ENCODE data around the gene RAD18.

RAD18 gene

DNA sequence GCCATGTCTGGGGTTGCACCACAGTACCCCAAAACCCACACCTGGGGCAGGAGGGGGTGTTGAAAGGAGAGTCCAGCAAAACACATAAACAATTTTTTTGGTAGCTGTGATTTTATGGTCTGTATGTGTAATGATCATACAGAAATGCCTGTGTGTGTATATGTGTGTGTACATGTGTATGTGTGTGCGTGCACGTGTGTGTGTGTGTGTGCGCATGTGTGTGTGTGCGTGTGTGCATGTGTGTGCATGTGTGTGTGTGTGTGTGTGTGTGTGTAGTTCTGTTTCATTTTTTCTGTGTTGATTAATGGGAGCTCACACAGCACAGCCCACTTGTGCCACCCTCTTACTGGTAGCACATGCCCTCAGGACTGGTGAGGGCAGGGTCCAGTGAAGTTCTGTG, 97.6 kb downstream of the RAD18 start:
- TF ChIP-seq ISL1 (CRISPR knock-in tag; IDR thresholded peaks at IDR 0.05) (no peak), TCF4 (CRISPR knock-in tag; IDR thresholded peaks at IDR 0.05; ENCODE audit: borderline replicate concordance) (no peak), GLIS3 (CRISPR knock-in tag; IDR thresholded peaks at IDR 0.05) (no peak), ZC3H10 (CRISPR knock-in tag; IDR thresholded peaks at IDR 0.05) (no peak), SNAI2 (CRISPR knock-in tag; IDR thresholded peaks at IDR 0.05) (no peak), BACH2 (CRISPR knock-in tag; IDR thresholded peaks at IDR 0.05; ENCODE audit: borderline replicate concordance) (no peak), OSR1 (CRISPR knock-in tag; IDR thresholded peaks at IDR 0.05) (no peak), RARB (CRISPR knock-in tag; IDR thresholded peaks at IDR 0.05) (no peak), PPARA (CRISPR knock-in tag; IDR thresholded peaks at IDR 0.05; ENCODE audit: borderline replicate concordance) (no peak)
- TF ChIP-seq, protein P1, sequence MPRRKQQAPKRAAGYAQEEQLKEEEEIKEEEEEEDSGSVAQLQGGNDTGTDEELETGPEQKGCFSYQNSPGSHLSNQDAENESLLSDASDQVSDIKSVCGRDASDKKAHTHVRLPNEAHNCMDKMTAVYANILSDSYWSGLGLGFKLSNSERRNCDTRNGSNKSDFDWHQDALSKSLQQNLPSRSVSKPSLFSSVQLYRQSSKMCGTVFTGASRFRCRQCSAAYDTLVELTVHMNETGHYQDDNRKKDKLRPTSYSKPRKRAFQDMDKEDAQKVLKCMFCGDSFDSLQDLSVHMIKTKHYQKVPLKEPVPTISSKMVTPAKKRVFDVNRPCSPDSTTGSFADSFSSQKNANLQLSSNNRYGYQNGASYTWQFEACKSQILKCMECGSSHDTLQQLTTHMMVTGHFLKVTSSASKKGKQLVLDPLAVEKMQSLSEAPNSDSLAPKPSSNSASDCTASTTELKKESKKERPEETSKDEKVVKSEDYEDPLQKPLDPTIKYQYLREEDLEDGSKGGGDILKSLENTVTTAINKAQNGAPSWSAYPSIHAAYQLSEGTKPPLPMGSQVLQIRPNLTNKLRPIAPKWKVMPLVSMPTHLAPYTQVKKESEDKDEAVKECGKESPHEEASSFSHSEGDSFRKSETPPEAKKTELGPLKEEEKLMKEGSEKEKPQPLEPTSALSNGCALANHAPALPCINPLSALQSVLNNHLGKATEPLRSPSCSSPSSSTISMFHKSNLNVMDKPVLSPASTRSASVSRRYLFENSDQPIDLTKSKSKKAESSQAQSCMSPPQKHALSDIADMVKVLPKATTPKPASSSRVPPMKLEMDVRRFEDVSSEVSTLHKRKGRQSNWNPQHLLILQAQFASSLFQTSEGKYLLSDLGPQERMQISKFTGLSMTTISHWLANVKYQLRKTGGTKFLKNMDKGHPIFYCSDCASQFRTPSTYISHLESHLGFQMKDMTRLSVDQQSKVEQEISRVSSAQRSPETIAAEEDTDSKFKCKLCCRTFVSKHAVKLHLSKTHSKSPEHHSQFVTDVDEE (CRISPR knock-in tag; IDR thresholded peaks at IDR 0.05), result no peak
- TF ChIP-seq, protein P2, sequence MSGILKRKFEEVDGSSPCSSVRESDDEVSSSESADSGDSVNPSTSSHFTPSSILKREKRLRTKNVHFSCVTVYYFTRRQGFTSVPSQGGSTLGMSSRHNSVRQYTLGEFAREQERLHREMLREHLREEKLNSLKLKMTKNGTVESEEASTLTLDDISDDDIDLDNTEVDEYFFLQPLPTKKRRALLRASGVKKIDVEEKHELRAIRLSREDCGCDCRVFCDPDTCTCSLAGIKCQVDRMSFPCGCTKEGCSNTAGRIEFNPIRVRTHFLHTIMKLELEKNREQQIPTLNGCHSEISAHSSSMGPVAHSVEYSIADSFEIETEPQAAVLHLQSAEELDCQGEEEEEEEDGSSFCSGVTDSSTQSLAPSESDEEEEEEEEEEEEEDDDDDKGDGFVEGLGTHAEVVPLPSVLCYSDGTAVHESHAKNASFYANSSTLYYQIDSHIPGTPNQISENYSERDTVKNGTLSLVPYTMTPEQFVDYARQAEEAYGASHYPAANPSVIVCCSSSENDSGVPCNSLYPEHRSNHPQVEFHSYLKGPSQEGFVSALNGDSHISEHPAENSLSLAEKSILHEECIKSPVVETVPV (CRISPR knock-in tag; IDR thresholded peaks at IDR 0.05), result no peak
- no peak for ATAC-seq

DNA sequence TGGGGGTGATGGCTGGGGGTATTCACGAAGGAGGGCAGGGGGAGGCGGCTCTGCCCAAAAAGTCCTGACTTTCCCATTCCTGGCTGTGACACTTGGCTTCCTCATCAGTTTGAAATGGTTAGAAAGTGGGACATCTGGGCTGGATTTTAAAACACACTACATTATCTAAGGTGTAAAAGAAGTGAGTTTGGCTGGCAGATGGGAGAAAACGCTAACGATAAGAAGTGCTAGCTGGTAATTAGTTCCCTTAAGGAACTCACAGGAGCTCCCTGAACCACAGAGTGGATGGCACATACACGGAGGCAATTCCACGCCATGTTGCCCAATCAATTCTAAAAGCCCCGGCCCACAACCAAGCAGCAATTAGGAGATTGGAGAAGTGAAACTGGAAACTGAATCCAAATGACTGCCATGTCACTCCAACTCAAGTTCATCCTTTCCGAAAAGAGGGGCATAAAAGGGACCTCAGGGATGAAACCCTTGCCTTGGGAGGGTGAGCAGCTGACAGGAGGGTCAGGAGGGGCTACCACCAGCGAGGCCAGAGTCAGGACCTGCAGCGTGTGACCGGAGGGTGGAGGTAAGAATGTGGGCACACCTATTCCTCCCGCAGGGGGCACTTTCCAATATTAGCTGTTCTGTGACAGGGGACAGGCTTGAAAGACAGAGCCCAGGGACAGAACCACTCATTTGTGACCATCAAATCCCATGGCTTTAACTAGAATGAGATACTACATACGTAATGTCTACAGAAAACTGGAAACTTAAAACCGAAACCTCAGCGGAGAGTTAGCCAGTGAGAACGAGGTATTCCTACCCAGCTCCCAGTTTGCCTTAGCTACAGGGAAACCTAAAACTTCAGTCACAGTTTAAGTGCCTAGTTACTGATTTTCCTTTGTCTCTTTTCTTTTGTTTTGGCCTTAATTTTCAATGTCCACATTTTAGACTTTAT, 98.6 kb downstream of the RAD18 start:
- ATAC-seq, result no peak
- no peak for TF ChIP-seq TOX (CRISPR knock-in tag; IDR thresholded peaks at IDR 0.05; ENCODE audit: borderline replicate concordance)
- TF ChIP-seq, protein P2 (CRISPR knock-in tag; IDR thresholded peaks at IDR 0.05), result no peak
- no peak for TF ChIP-seq GLIS3 (CRISPR knock-in tag; IDR thresholded peaks at IDR 0.05)
- no peak for TF ChIP-seq ISL1 (CRISPR knock-in tag; IDR thresholded peaks at IDR 0.05)
- no peak for TF ChIP-seq ZNF8 (CRISPR knock-in tag; IDR thresholded peaks at IDR 0.05)
- no peak for TF ChIP-seq ZFP30 (CRISPR knock-in tag; IDR thresholded peaks at IDR 0.05)
- TF ChIP-seq, protein P3, sequence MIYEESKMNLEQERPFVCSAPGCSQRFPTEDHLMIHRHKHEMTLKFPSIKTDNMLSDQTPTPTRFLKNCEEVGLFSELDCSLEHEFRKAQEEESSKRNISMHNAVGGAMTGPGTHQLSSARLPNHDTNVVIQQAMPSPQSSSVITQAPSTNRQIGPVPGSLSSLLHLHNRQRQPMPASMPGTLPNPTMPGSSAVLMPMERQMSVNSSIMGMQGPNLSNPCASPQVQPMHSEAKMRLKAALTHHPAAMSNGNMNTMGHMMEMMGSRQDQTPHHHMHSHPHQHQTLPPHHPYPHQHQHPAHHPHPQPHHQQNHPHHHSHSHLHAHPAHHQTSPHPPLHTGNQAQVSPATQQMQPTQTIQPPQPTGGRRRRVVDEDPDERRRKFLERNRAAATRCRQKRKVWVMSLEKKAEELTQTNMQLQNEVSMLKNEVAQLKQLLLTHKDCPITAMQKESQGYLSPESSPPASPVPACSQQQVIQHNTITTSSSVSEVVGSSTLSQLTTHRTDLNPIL (CRISPR knock-in tag; IDR thresholded peaks at IDR 0.05; ENCODE audit: low read depth), result no peak

DNA sequence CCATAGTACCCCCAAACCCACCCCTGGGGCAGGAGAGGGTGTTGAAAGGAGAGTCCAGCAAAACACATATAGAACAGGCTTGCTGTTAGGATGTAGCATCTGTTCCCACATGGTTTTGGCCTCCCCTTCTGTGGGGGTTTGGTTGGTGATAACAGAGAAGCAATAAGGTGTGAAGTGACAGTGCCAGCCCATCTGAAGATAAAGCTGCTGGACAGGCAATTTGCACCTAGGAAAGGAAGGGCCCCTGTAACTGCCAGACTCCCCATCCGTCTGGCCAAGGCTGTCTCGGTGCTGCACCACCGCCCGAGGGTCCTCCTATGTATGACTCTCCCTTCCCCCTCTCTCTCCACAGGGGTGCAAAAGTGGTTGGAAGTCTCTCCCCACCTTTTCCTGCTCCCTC, 99.4 kb downstream of the RAD18 start:
- no peak for ATAC-seq
- TF ChIP-seq TOX (CRISPR knock-in tag; IDR thresholded peaks at IDR 0.05; ENCODE audit: borderline replicate concordance) (no peak), BACH2 (CRISPR knock-in tag; IDR thresholded peaks at IDR 0.05; ENCODE audit: borderline replicate concordance) (no peak)

DNA sequence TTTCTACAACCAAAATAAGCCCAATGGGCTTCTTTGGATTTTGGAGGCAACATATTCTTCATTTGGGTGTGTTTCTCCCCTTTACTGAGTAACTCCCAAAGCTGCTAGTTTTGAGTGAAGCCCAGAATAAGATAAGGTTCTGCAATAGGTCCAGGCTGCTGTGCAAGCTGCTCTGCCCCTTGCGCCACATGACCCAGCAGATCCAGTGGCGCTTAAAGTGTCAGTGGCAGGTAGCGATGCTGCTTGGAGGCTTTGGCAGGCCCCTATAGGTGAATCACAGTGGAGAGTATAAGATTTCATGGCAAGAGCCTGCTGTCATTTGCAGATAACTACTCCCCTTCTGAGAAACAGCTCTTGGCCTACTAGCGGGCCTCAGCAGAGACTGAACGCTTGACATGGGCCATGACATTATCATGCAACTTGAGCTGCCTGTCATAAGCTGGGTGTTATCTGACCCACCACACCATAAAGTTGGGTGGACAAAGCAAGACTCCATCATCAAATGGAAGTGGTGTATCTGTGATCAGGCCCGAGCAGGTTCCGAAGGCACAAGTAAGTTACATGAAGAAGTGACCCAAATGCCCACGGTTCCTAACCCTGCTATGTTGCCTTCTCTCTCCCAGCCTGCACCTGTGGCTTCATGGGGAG, 105.4 kb downstream of the RAD18 start:
- TF ChIP-seq, protein P2 (CRISPR knock-in tag; IDR thresholded peaks at IDR 0.05), result no peak
- no peak for TF ChIP-seq ZNF565 (CRISPR knock-in tag; conservative IDR thresholded peaks at IDR 0.05; ENCODE audit: low read depth)
- TF ChIP-seq ISL1 (CRISPR knock-in tag; IDR thresholded peaks at IDR 0.05), result no peak
- TF ChIP-seq TCF4 (CRISPR knock-in tag; IDR thresholded peaks at IDR 0.05; ENCODE audit: borderline replicate concordance), result no peak
- no peak for TF ChIP-seq GLIS3 (CRISPR knock-in tag; IDR thresholded peaks at IDR 0.05)
- no peak for TF ChIP-seq ESRRG (CRISPR knock-in tag; IDR thresholded peaks at IDR 0.05)
- no peak for TF ChIP-seq ZFP30 (CRISPR knock-in tag; IDR thresholded peaks at IDR 0.05)
- no peak for TF ChIP-seq PPARA (CRISPR knock-in tag; IDR thresholded peaks at IDR 0.05; ENCODE audit: borderline replicate concordance)
- TF ChIP-seq CSDC2 (CRISPR knock-in tag; IDR thresholded peaks at IDR 0.05), result no peak
- TF ChIP-seq, protein P4, sequence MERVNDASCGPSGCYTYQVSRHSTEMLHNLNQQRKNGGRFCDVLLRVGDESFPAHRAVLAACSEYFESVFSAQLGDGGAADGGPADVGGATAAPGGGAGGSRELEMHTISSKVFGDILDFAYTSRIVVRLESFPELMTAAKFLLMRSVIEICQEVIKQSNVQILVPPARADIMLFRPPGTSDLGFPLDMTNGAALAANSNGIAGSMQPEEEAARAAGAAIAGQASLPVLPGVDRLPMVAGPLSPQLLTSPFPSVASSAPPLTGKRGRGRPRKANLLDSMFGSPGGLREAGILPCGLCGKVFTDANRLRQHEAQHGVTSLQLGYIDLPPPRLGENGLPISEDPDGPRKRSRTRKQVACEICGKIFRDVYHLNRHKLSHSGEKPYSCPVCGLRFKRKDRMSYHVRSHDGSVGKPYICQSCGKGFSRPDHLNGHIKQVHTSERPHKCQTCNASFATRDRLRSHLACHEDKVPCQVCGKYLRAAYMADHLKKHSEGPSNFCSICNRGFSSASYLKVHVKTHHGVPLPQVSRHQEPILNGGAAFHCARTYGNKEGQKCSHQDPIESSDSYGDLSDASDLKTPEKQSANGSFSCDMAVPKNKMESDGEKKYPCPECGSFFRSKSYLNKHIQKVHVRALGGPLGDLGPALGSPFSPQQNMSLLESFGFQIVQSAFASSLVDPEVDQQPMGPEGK (CRISPR knock-in tag; IDR thresholded peaks at IDR 0.05; ENCODE audit: borderline replicate concordance), result no peak
- no peak for TF ChIP-seq OSR1 (CRISPR knock-in tag; IDR thresholded peaks at IDR 0.05)
- TF ChIP-seq ZNF70 (CRISPR knock-in tag; IDR thresholded peaks at IDR 0.05), result no peak
- TF ChIP-seq ZNF8 (CRISPR knock-in tag; IDR thresholded peaks at IDR 0.05), result no peak
- TF ChIP-seq ZC3H10 (CRISPR knock-in tag; IDR thresholded peaks at IDR 0.05), result no peak
- no peak for TF ChIP-seq SNAI2 (CRISPR knock-in tag; IDR thresholded peaks at IDR 0.05)
- no peak for TF ChIP-seq ARNTL (CRISPR knock-in tag; IDR thresholded peaks at IDR 0.05; ENCODE audit: borderline replicate concordance, low read depth)
- TF ChIP-seq RARB (CRISPR knock-in tag; IDR thresholded peaks at IDR 0.05), result no peak
- ATAC-seq, result no peak

All from SK-N-SH treated with all-trans-retinoic acid at 6 μM for 48 hours (cell line).